Naive B cell (primary cell): ENCODE results near the gene GRIN2D. TPM values are rescaled to one million over a fixed set of nuclear protein-coding genes. Genes with fewer than 3 reads are reported as not detected.
"Not testable (repeated sequence)": the region's sequence is repeated elsewhere in the genome, so short reads cannot be mapped to it uniquely, and the experiment has no call there.

ENCODE experiments used
- ATAC-seq, 2 donors: fragments of 150-1000 bp; cut with Tn5 transposase; 2 replicates each; pipeline ENCODE4 v1.10.0; 2021; ENCODE audit warnings: low read depth in 2 of 2, mild to moderate bottlenecking in 2 of 2, moderate library complexity in 2 of 2
- DNase-seq: peaks from one replicate; pipeline ENCODE4 v3.0.0; 2022
- H3K27ac Mint-ChIP-seq, 6 donors: one replicate each; pipeline ENCODE4 v1.8.0; 2020 to 2022; ENCODE audit warnings: mild to moderate bottlenecking in 6 of 6, mixed read lengths in 6 of 6, moderate library complexity in 5 of 6, inconsistent platforms in 2 of 6
- H3K27me3 Mint-ChIP-seq, 3 donors: one replicate each; pipeline ENCODE4 v1.8.0; 2021 to 2022; ENCODE audit warnings: mixed read lengths in 3 of 3, mild to moderate bottlenecking in 1 of 3
- H3K36me3 Mint-ChIP-seq, 2 donors: one replicate each; pipeline ENCODE4 v1.8.0; 2020 to 2022; ENCODE audit warnings: mixed read lengths in 2 of 2, inconsistent platforms in 1 of 2, mild to moderate bottlenecking in 1 of 2
- H3K4me1 Mint-ChIP-seq, 3 donors: one replicate each; pipeline ENCODE4 v1.8.0; 2020 to 2022; ENCODE audit warnings: mixed read lengths in 3 of 3, inconsistent platforms in 1 of 3, mild to moderate bottlenecking in 1 of 3, moderate library complexity in 1 of 3
- H3K4me3 Mint-ChIP-seq, 8 donors: one replicate each; pipeline ENCODE4 v1.8.0; 2020 to 2022; ENCODE audit warnings: mild to moderate bottlenecking in 8 of 8, mixed read lengths in 8 of 8, moderate library complexity in 8 of 8, inconsistent platforms in 2 of 8
- H3K9me3 Mint-ChIP-seq, 7 donors: one replicate each; pipeline ENCODE4 v1.8.0; 2020 to 2022; ENCODE audit warnings: mixed read lengths in 7 of 7, mild to moderate bottlenecking in 5 of 7, inconsistent platforms in 2 of 7, moderate library complexity in 1 of 7
- polyA plus RNA-seq, 6 donors: library from polyadenylated mRNA; unstranded; fragments of 300-500 nt; fragmentation: Illumina TruSeq; gene quantifications; one replicate each; pipeline ENCODE4 v1.2.3, GENCODE V29; 2021; ENCODE audit warnings: low read depth in 6 of 6

The GRIN2D gene
- polyA plus RNA-seq, 6 donors from 2014 or later: not detected

GRCh38 chr19:48362716-48363499, 30.6 kb upstream of the GRIN2D start:
- peak; percentile 52 to 53 for ATAC-seq
- Mint-ChIP-seq H3K36me3 (peaks cover 4 to 17% of the 10 kb centered on the region in 2 donors), H3K4me3 (peak overlapping the region; percentile 79 to 96 (median 92)), H3K27me3 (no peaks in the 10 kb centered on the region), H3K9me3 (no peaks in the 10 kb centered on the region), H3K27ac (peak overlapping the region; percentile 60 to 98 (median 87)), H3K4me1 (peaks cover 16 to 21% (median 19%) of the 10 kb centered on the region in 3 donors)
- peak; percentile 80 for DNase-seq

- no peak for ATAC-seq
These were observed 30.0 kb upstream of the GRIN2D start for GRCh38 chr19:48363500-48363809.

GRCh38 chr19:48363810-48364597, 29.5 kb upstream of the GRIN2D start, which contains the start of the genes SYNGR4 and TMEM143:
SYNGR4 (plus strand) TSS chr19:48364367; CDS start chr19:48365843, 1,476 bp downstream.
TMEM143 (minus strand) TSS chr19:48363940; CDS start chr19:48363920, 20 bp downstream.
- H3K36me3 Mint-ChIP-seq: peaks cover 0 to 8% of the 10 kb centered on the region in 2 donors
- no peaks in the 10 kb centered on the region for H3K9me3 Mint-ChIP-seq
- DNase-seq: peak; percentile 99
- peak within 1 kb of the TSS; percentile 80 to 98 (median 95) for H3K27ac Mint-ChIP-seq
- H3K27me3 Mint-ChIP-seq: no peaks in the 10 kb centered on the region
- ATAC-seq: peak; percentile 82 to 84
- peaks cover 15 to 19% (median 16%) of the 10 kb centered on the region in 3 donors for H3K4me1 Mint-ChIP-seq
- peak within 1 kb of the TSS; percentile 79 to 96 (median 92) for H3K4me3 Mint-ChIP-seq

More at GRCh38 chr19:48363500-48363809, 30.0 kb upstream of the GRIN2D start:
- DNase-seq: no peak
- H3K27ac Mint-ChIP-seq: peak overlapping the region; percentile 80 to 98 (median 95)
- peaks cover 3 to 13% of the 10 kb centered on the region in 2 donors for H3K36me3 Mint-ChIP-seq
- no peaks in the 10 kb centered on the region for H3K9me3 Mint-ChIP-seq
- H3K4me1 Mint-ChIP-seq: peaks cover 16 to 19% (median 17%) of the 10 kb centered on the region in 3 donors
- H3K4me3 Mint-ChIP-seq: peak overlapping the region; percentile 79 to 96 (median 92)
- H3K27me3 Mint-ChIP-seq: no peaks in the 10 kb centered on the region

GRCh38 chr19:48364598-48365348, 28.7 kb upstream of the GRIN2D start:
- Mint-ChIP-seq H3K27ac (peak overlapping the region; percentile 80 to 98 (median 95)), H3K4me1 (peaks cover 15 to 19% (median 16%) of the 10 kb centered on the region in 3 donors), H3K9me3 (no peaks in the 10 kb centered on the region), H3K27me3 (no peaks in the 10 kb centered on the region), H3K4me3 (peak overlapping the region; percentile 79 to 96 (median 92)), H3K36me3 (peaks cover 0 to 1% of the 10 kb centered on the region in 2 donors)
- no peak for DNase-seq
- no peak for ATAC-seq

- peak overlapping the region in 1 of 6 donors; percentile 24 for H3K27ac Mint-ChIP-seq
- H3K4me1 Mint-ChIP-seq: peaks cover 15 to 19% (median 16%) of the 10 kb centered on the region in 3 donors
- no peaks in the 10 kb centered on the region for H3K36me3 Mint-ChIP-seq
- DNase-seq (no peak), ATAC-seq (no peak)
- H3K4me3 Mint-ChIP-seq: peak overlapping the region in 2 of 8 donors; percentile 38 to 80
- H3K9me3 Mint-ChIP-seq: no peaks in the 10 kb centered on the region
- H3K27me3 Mint-ChIP-seq: no peaks in the 10 kb centered on the region
These were observed 27.9 kb upstream of the GRIN2D start for GRCh38 chr19:48365602-48366001.

GRCh38 chr19:48367855-48368254, 25.6 kb upstream of the GRIN2D start:
- no peak overlapping the region for H3K27ac Mint-ChIP-seq
- peaks cover 10 to 16% (median 13%) of the 10 kb centered on the region in 3 donors for H3K4me1 Mint-ChIP-seq
- ATAC-seq: no peak
- DNase-seq: no peak
- no peaks in the 10 kb centered on the region for H3K9me3 Mint-ChIP-seq
- H3K27me3 Mint-ChIP-seq: peaks cover 0 to 4% (median 4%) of the 10 kb centered on the region in 3 donors
- no peak overlapping the region for H3K4me3 Mint-ChIP-seq
- no peaks in the 10 kb centered on the region for H3K36me3 Mint-ChIP-seq

GRCh38 chr19:48368936-48369335, 24.5 kb upstream of the GRIN2D start:
- ATAC-seq (no peak), DNase-seq (no peak)
- Mint-ChIP-seq H3K27me3 (peaks cover 0 to 11% (median 7%) of the 10 kb centered on the region in 3 donors), H3K27ac (no peak overlapping the region), H3K4me1 (peaks cover 6 to 8% (median 7%) of the 10 kb centered on the region in 3 donors), H3K4me3 (no peak overlapping the region), H3K36me3 (no peaks in the 10 kb centered on the region), H3K9me3 (no peaks in the 10 kb centered on the region)

- H3K27ac Mint-ChIP-seq: peak overlapping the region in 2 of 6 donors; percentile 81 to 82
- no peak for DNase-seq
These were observed 22.5 kb upstream of the GRIN2D start for GRCh38 chr19:48370955-48371354.

GRCh38 chr19:48371367-48371766, 22.1 kb upstream of the GRIN2D start:
- Mint-ChIP-seq H3K27ac (no peak overlapping the region), H3K4me3 (no peak overlapping the region), H3K27me3 (peaks cover 0 to 11% (median 7%) of the 10 kb centered on the region in 3 donors), H3K36me3 (no peaks in the 10 kb centered on the region), H3K9me3 (no peaks in the 10 kb centered on the region), H3K4me1 (no peaks in the 10 kb centered on the region)
- DNase-seq (no peak), ATAC-seq (no peak)

More at GRCh38 chr19:48370955-48371354, 22.5 kb upstream of the GRIN2D start:
- ATAC-seq: no peak
- Mint-ChIP-seq H3K36me3 (no peaks in the 10 kb centered on the region), H3K4me1 (no peaks in the 10 kb centered on the region), H3K27me3 (peaks cover 0 to 11% (median 7%) of the 10 kb centered on the region in 3 donors), H3K9me3 (no peaks in the 10 kb centered on the region), H3K4me3 (peak overlapping the region in 1 of 8 donors; percentile 47)

- not testable (repeated sequence) for H3K27ac Mint-ChIP-seq, H3K36me3 Mint-ChIP-seq, H3K9me3 Mint-ChIP-seq, H3K4me3 Mint-ChIP-seq, ATAC-seq, DNase-seq, H3K4me1 Mint-ChIP-seq
- H3K27me3 Mint-ChIP-seq: peaks cover 0 to 11% (median 7%) of the 10 kb centered on the region in 3 donors
These were observed 21.7 kb upstream of the GRIN2D start for GRCh38 chr19:48371771-48372170.

GRCh38 chr19:48372904-48373303, 20.6 kb upstream of the GRIN2D start:
- Mint-ChIP-seq H3K27me3 (peaks cover 0 to 11% (median 7%) of the 10 kb centered on the region in 3 donors), H3K27ac (no peak overlapping the region), H3K36me3 (no peaks in the 10 kb centered on the region), H3K4me1 (no peaks in the 10 kb centered on the region), H3K9me3 (no peaks in the 10 kb centered on the region), H3K4me3 (no peak overlapping the region)
- ATAC-seq (no peak), DNase-seq (no peak)

- no peak overlapping the region for H3K4me3 Mint-ChIP-seq
These were observed 19.9 kb upstream of the GRIN2D start for GRCh38 chr19:48373567-48373966.

GRCh38 chr19:48378194-48378570, 15.3 kb upstream of the GRIN2D start:
- ATAC-seq: no peak
- Mint-ChIP-seq H3K4me1 (no peaks in the 10 kb centered on the region), H3K9me3 (no peaks in the 10 kb centered on the region)

More at GRCh38 chr19:48373567-48373966, 19.9 kb upstream of the GRIN2D start:
- Mint-ChIP-seq H3K4me1 (no peaks in the 10 kb centered on the region), H3K27ac (no peak overlapping the region), H3K9me3 (no peaks in the 10 kb centered on the region), H3K27me3 (peaks cover 0 to 11% (median 7%) of the 10 kb centered on the region in 3 donors), H3K36me3 (no peaks in the 10 kb centered on the region)
- ATAC-seq (no peak), DNase-seq (no peak)

More at GRCh38 chr19:48378194-48378570, 15.3 kb upstream of the GRIN2D start:
- Mint-ChIP-seq H3K36me3 (no peaks in the 10 kb centered on the region), H3K27ac (peak overlapping the region in 1 of 6 donors; percentile 50), H3K27me3 (peaks cover 0 to 4% (median under 1%) of the 10 kb centered on the region in 3 donors), H3K4me3 (no peak overlapping the region)
- no peak for DNase-seq
